PC-9 (cell line): ENCODE data around the gene ANKFN1. TPM values are rescaled to one million over a fixed set of nuclear protein-coding genes. Genes with fewer than 3 reads are reported as not detected.

ENCODE experiments used
- BruUV-seq: library from RNA; stranded (reverse); fragments of 400-500 nt; replicated peaks from 2 replicates; lab custom pipeline; 2021; lab: Mats Ljungman, UMichigan
- CTCF ChIA-PET: fragments of 300-600 bp; sonication (Branson Sonifier 250); formaldehyde crosslinking; loops from one replicate; lab custom pipeline; 2022; ENCODE audit warnings: antibody characterized with exemption; lab: Charles Lee
- POLR2A ChIA-PET: fragments of 300-600 bp; sonication (Branson Sonifier 250); formaldehyde crosslinking; loops from one replicate; lab custom pipeline; 2022; ENCODE audit warnings: antibody characterized with exemption; ENCODE audit not compliant: unreplicated experiment; lab: Charles Lee
- DNase-seq, 2 experiments: peaks; one replicate each; pipeline versions ENCODE4 v3.0.0 to v3.0.0-alpha.2; 2015 to 2022; ENCODE audit warnings: mixed read lengths in 1 of 2
- H2AFZ ChIP-seq: fragments of 200-600 bp; sonication (generic); 2 replicates; pipeline ENCODE4 v1.8.1; 2017; ENCODE audit warnings: antibody characterized with exemption
- H3F3A ChIP-seq: fragments of 200-600 bp; sonication (generic); 2 replicates; pipeline ENCODE4 v1.8.1; 2017; ENCODE audit warnings: antibody characterized with exemption, mild to moderate bottlenecking, low read depth; ENCODE audit not compliant: insufficient read depth
- H3K27ac ChIP-seq: fragments of 200-600 bp; sonication (generic); 2 replicates; pipeline ENCODE4 v1.6.1; 2016; ENCODE audit warnings: mixed run types
- H3K27me3 ChIP-seq: fragments of 200-600 bp; sonication (generic); 2 replicates; pipeline ENCODE4 v1.6.1; 2016; ENCODE audit warnings: low read depth, mixed run types; ENCODE audit not compliant: insufficient read depth
- H3K36me3 ChIP-seq: fragments of 200-600 bp; sonication (generic); 2 replicates; pipeline ENCODE4 v1.6.1; 2016; ENCODE audit warnings: low read depth, mixed run types
- H3K4me1 ChIP-seq: fragments of 200-600 bp; sonication (generic); replicated peaks from 2 replicates; pipeline ENCODE4 v1.6.1; 2016; ENCODE audit warnings: mixed run types; ENCODE audit not compliant: insufficient read depth
- H3K4me2 ChIP-seq: fragments of 200-600 bp; sonication (generic); 2 replicates; pipeline ENCODE4 v1.6.1; 2017; ENCODE audit warnings: mixed run types
- H3K4me3 ChIP-seq: fragments of 200-600 bp; sonication (generic); 2 replicates; pipeline ENCODE4 v1.6.1; 2016; ENCODE audit warnings: mixed run types
- H3K79me2 ChIP-seq: fragments of 200-600 bp; sonication (generic); 2 replicates; pipeline ENCODE4 v1.6.1; 2017; ENCODE audit warnings: low read depth, mixed run types
- H3K9me2 ChIP-seq: fragments of 200-600 bp; sonication (generic); 2 replicates; pipeline ENCODE4 v1.8.1; 2017; ENCODE audit warnings: mild to moderate bottlenecking; ENCODE audit not compliant: insufficient read depth
- H3K9me3 ChIP-seq: fragments of 200-600 bp; sonication (generic); 2 replicates; pipeline ENCODE4 v1.8.1; 2016; ENCODE audit warnings: low read depth; ENCODE audit not compliant: insufficient read depth
- H4K20me1 ChIP-seq: fragments of 200-600 bp; sonication (generic); 2 replicates; pipeline ENCODE4 v1.8.1; 2017; ENCODE audit not compliant: insufficient read depth
- CTCF ChIP-seq: fragments of 200-600 bp; sonication (generic); conservative IDR thresholded peaks from 2 replicates; pipeline ENCODE4 v1.6.1; 2017; ENCODE audit warnings: mixed run types, antibody characterized with exemption, mild to moderate bottlenecking, moderate library complexity
- EZH2 ChIP-seq: fragments of 200-600 bp; sonication (generic); IDR thresholded peaks from 2 replicates; pipeline ENCODE4 v1.8.0; 2017; ENCODE audit warnings: antibody characterized with exemption, low read depth
- intact Hi-C: fragments of 100-400 bp; cut with micrococcal nuclease; formaldehyde crosslinking; loops from one replicate; pipeline ENCODE4 v1.10.0; 2022; ENCODE audit not compliant: unreplicated experiment
- total RNA-seq: library from RNA; stranded (reverse); gene quantifications from 2 replicates; pipeline ENCODE4 v1.2.3, GENCODE V29; 2021

The ANKFN1 gene
- total RNA-seq, 1 experiment from 2014 or later = not detected

- no peak overlapping the region for H3K27ac ChIP-seq
- no TSS peak for BruUV-seq
- POLR2A ChIA-PET = no interaction called here
- peaks cover 3% of the 10 kb centered on the region; the same call in 1 of the 2 replicates for H3K27me3 ChIP-seq
- H3K4me2 ChIP-seq = no peak overlapping the region
- H3K4me3 ChIP-seq = no peak overlapping the region
- CTCF ChIA-PET = no interaction called here
- H3K4me1 ChIP-seq = no peaks in the 10 kb centered on the region
- no peaks in the 10 kb centered on the region for H3K9me2 ChIP-seq
- no peaks in the 10 kb centered on the region for H3K79me2 ChIP-seq
- H2AFZ ChIP-seq = no peak overlapping the region
- intact Hi-C loops = no loop called here
- TF ChIP-seq EZH2 = no peak
- TF ChIP-seq CTCF = no peak
- no peak for DNase-seq
- no peaks in the 10 kb centered on the region for H3F3A ChIP-seq
- no peaks in the 10 kb centered on the region for H4K20me1 ChIP-seq
- no peaks in the 10 kb centered on the region for H3K36me3 ChIP-seq
- no peaks in the 10 kb centered on the region for H3K9me3 ChIP-seq
Measured at GRCh38 chr17:56182081-56182480, 28.8 kb downstream of the ANKFN1 start.

DNA sequence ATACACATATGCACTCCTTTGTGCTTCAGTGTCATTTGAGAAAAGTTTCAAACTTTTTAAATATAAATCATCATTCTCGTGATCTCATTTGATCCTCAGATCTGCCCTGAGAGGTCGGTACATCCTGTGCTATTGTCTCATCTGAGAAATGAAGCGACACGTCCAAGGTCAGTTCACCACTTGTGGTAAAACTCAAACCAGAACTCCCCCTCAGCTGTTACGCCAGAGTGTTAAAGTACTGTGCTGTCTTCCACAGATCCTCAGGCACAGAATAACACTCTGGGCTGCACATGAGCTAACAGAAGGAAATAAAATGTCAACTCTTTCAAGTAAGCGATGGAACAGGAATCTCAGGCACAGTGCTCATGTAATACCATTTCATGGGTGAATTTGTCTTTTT is 31.4 kb downstream of the ANKFN1 start:
- H4K20me1 ChIP-seq = no peaks in the 10 kb centered on the region
- no peaks in the 10 kb centered on the region for H3K9me2 ChIP-seq
- no peak for DNase-seq
- peaks cover 5% of the 10 kb centered on the region; the same call in 1 of the 2 replicates for H3K27me3 ChIP-seq
- no peak overlapping the region for H3K4me2 ChIP-seq
- no peaks in the 10 kb centered on the region for H3K79me2 ChIP-seq
- no peak overlapping the region for H3K4me3 ChIP-seq
- no peak overlapping the region for H2AFZ ChIP-seq
- CTCF ChIA-PET = no interaction called here
- POLR2A ChIA-PET = no interaction called here
- no peaks in the 10 kb centered on the region for H3F3A ChIP-seq
- intact Hi-C loops = no loop called here
- BruUV-seq = no TSS peak
- no peaks in the 10 kb centered on the region for H3K36me3 ChIP-seq
- H3K4me1 ChIP-seq = no peaks in the 10 kb centered on the region
- H3K27ac ChIP-seq = no peak overlapping the region
- H3K9me3 ChIP-seq = no peaks in the 10 kb centered on the region
- no peak for TF ChIP-seq EZH2
- TF ChIP-seq CTCF = no peak

GRCh38 chr17:56185491-56186221 is 32.4 kb downstream of the ANKFN1 start:
- no peak overlapping the region for H3K4me2 ChIP-seq
- BruUV-seq = no TSS peak
- POLR2A ChIA-PET = no interaction called here

More at GRCh38 chr17:56185491-56186221, 32.4 kb downstream of the ANKFN1 start:
- H3K4me3 ChIP-seq = no peak overlapping the region
- intact Hi-C loops = no loop called here
- no peaks in the 10 kb centered on the region for H3K79me2 ChIP-seq
- no peaks in the 10 kb centered on the region for H3K9me3 ChIP-seq
- no peaks in the 10 kb centered on the region for H3K36me3 ChIP-seq
- no peaks in the 10 kb centered on the region for H4K20me1 ChIP-seq
- CTCF ChIA-PET = no interaction called here
- no peaks in the 10 kb centered on the region for H3K4me1 ChIP-seq
- no peak overlapping the region for H2AFZ ChIP-seq
- TF ChIP-seq EZH2 = no peak
- H3K27me3 ChIP-seq = peaks cover 7% of the 10 kb centered on the region; the same call in 1 of the 2 replicates
- H3K9me2 ChIP-seq = no peaks in the 10 kb centered on the region
- no peak overlapping the region for H3K27ac ChIP-seq
- no peak for DNase-seq
- no peaks in the 10 kb centered on the region for H3F3A ChIP-seq
